ENCODE data around the gene CXCL5.

GRCh38 chr4:74006009-74006476, 7.6 kb upstream of the CXCL5 start:
- TF ChIP-seq CTCF (IDR thresholded peaks at IDR 0.05): no peak
- no peak for TF ChIP-seq POLR2A (IDR thresholded peaks at IDR 0.05)

All from uterus (tissue), 2 donors.